HG03565 (cell line): ENCODE measurements around the gene SNRK.

Experiments used
- ATAC-seq: cut with Tn5 transposase; IDR thresholded peaks from one replicate; pipeline ENCODE4 v1.9.1; 2021; ENCODE audit warnings: mild to moderate bottlenecking, moderate library complexity; ENCODE audit not compliant: unreplicated experiment

Gene SNRK

DNA sequence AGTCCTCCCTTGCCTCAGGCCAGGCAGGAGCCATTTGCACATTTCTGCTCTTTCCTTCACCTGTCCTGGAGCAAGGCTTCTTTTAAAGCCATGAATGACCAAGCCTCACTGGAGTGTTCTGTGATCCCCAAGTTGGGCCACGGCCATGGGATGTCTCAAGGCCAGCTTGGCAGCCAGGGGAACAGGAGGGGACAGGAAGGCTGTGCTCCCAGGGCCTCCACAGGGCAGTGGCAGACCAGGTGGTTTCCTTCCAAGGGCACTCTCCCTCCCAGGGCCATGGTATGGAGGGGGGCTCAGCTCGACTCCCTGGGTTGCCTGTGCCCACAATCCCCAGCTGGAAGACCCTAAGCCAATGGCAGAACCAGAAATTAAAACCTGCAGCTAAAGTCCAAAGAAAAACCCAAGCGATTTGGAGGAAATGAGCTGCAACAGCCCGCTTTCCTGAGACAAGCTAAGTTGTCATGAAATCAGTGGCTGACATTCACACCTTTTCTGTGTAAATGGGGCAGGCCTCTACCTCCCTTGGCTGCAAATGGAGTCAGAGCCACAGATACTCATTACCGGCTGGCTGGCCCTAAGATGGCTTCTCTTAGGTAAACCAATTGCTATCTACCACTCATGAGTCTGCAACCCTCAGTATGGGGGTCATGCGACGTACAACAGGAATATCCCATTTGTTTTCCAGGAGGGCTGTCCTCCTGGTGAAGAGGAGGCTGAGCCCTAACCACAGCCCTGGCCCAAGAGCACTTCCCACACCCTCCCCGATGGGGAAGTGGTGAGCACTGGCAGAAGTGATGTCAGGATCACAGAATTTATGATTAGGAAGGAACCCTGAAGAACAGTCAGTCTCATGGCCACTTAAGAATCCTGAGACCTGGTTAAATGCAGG is 83.3 kb downstream of the SNRK start:
- no peak for ATAC-seq

DNA sequence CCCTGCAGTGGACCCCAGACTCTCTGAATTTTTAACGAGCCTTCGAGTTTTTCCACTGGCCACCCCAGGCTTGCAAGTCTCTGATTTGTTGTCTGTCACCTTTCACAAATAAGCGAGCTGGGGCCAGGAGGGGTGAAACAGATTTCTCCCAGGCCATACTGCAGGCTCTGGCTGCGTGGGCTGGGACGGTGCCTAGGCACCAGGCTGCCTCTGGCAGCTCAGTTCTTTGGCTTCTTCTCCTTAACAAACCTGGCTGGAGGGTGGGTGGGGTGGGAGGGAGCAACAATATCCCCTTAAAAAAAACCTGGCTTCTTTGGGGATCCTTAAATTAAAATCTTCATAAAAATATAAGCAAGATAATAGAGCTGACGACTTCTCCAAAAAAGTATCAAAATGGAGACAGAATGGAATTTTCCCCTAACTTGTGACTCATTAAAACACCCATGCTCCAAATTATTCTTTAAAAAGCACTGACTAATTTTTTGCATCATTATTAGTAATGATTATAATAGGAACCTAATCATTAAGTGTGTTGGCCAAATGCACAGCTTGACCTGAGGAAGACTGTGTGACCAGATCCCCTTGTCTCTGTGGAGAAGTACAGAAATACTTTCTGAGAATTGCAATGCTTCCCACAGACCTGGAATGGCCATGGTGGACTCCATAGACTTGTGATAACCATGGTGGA is 84.1 kb downstream of the SNRK start:
- ATAC-seq, result no peak

DNA sequence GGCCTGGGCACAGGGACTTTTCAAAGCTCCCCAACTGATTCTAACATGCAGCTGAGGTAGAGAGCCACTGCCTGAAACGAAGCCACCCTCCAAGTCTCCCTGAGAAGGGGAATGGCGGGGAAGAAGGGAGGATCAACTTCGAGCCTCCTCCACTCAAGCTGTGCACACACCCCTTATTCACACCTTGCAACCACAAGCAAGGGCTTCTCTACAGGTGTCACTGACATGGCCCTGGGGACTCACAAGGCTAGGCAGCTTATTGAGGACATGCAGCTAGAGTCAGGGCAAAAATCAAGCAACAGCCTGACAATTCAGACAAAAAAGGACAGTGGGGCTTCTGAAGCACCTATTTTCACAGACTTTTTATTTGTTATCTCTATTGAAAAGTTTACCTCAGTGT is 85.2 kb downstream of the SNRK start:
- no peak for ATAC-seq

DNA sequence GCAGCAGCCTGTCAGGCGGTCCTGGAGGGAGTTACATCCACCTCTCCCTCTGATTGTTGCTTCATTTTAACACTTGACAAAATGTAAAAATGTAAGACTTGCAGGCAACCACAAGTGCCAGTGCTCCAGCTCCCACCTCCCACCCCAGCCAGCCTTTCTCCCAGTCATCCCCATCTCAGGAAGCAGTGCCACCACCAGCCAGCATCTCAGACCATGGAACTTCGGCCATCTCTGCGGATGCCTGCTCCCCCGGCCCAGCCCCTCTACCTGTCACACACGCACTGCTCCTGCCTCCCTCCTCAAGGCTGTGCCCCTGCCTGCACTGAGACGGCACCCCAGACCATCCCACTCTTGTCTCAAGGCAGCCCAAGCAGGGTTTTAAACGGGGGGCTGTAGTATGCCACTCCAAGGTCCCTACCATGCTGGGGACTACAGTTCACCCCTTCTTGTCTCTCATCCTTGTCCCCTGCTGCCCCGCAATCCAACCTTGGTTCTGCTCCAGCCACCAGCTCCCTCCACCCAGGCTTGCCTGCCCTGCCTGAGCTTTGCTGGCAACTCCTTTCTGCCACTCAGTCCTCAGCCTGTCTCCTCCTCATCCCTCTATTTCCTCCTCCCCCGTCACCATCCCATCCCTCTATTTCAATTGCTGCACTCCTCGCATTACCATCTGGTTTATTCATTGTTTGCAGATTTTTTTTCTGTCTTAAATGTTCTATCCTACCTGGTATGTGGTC is 85.8 kb downstream of the SNRK start:
- ATAC-seq, result no peak

DNA sequence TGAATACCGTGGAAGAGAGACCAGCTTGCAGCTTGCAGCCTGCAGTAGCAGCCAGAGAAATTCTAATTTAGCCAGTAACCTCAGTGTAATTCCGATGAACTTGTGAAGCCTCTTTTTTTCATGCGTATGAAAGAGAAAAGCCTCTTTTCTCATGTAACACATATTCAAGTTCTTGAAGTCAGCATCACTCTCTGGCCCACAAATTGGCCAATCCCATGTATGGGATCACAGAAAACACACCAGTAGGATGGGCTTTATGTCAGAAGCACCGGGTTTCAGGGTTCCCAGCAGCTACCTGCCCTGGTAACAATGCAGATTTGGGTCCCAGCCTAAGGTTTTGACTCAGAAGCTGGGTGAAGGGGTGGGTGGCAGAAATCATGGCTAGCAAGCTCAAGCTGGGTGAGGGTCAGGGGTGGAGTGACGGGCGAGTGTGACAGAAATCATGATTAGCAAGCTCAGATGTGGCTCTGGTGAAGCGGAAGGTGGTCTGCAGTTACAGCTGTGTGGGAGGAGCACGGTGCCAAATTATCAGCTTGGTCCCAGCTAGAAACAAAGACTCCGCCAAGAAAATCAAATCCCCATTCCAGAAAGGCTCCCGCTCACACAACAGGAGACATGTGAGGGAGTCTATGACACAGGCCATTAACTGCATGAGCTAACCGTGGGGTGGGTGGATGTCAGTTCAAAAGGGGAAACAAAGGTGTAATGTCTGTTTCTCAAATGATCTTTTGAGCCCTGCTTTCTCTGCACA is 86.6 kb downstream of the SNRK start:
- no peak for ATAC-seq

DNA sequence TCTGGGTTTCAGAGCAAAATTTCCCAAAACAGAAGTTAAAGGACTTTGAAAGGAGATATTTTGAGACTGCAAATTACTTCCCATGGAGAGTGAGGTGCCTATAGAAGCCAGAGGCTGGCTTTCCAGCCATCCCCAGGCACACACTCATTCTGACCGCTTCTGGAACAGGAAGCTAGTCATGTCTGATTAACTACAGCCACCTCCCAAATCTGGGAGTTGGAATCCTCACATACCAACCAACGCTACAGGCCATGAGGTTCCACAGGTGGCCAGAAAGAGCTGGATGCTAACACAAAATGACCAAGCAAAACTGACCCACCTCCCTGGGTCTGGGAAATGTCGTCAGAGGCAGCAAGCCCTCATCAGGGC is 87.2 kb downstream of the SNRK start:
- no peak for ATAC-seq

DNA sequence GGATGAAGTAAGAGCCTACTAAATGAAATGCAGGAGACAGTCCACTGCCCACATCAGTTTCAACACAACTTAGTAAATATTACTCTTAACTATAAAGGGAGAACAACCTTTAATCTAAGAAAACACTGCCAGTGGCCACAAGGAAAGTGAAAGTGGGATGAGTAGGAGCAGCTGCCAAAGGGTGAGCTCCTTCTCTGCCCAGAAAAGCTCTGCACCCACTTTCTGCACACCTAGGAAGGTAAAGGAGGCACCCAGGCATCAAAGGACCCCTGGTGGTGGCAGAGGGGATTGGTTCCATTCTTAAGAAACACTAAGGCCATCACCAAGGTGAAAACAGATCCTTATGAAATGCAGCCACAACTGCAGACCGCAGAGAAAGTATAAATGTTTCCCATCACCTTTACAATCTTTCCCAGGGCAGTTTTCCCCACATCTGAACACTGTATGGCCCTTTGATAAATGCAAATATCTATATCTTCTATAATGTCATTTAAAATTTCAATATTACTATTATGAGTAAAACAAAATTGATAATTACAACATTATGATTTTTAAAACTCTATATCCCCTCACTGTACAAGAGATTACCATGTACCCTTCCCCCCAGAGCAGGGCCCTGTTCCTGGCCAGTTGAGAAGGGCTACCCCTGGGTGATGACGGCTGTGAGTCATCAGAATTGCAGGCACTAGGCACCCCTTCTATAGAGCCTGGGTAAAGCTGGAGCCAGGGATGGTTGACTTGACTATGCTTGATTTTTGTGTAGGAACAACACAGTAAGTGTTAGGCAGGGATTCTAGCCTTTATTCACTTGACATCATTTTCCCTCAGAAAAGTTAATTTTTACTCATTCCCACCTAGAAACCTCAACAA is 92.0 kb downstream of the SNRK start:
- peak; percentile 51 for ATAC-seq

DNA sequence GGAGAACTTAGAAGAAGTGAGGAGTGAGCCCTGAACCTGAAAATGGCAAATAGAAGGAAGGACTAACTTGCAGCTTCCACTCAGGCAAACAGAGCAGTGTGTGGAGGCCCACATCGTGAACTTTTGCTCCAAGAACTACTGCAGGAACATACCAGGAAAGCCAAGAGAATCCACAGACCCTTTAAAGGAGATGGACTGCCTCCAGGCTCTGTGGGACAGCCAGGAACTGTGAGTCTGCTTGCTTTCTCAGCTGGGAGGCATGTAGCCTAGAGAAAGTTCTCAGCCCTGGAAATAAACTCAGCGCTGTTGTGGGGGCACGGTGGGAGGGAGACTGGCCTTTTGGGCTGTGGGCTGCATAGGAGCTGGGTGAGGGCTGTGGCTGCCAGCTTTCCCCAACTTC is 93.0 kb downstream of the SNRK start:
- no peak for ATAC-seq

DNA sequence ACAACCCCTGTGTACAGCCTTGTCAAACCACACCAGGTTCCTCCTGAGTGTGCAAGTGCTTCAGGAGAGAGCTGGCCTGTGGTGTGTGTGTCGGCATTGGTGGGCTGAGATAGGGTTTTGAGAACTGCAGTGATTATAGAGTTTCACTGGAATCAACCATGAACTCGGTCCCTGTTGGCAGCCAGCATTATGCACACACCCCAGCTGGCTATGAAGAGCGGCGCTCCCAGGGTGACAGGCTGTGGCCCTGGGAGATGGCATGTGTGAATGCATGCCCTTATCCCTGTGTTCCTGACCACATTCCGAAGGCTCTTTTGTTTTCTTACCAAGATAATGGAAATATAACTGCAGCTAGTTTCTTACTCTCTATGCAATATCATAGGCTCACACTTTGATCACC is 101.8 kb downstream of the SNRK start:
- no peak for ATAC-seq

DNA sequence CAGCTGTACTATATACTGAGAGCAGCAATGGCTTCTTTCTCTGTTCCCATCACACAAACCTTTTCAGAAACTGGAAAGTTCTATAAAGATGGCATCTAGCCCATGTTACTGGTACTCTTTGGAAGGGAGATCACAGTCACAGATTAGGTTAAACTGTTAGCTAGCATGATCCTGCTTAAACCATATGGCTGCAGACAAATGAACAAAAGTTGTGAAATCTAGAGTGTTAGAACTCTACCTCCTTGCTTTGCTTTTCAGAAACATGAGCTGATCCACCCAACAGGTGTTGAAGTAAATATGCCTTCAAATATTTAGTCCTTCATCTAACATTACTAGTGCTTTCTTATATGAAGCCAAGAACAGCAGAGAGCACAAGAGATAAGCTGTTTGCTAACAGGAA is 102.6 kb downstream of the SNRK start:
- ATAC-seq, result no peak

DNA sequence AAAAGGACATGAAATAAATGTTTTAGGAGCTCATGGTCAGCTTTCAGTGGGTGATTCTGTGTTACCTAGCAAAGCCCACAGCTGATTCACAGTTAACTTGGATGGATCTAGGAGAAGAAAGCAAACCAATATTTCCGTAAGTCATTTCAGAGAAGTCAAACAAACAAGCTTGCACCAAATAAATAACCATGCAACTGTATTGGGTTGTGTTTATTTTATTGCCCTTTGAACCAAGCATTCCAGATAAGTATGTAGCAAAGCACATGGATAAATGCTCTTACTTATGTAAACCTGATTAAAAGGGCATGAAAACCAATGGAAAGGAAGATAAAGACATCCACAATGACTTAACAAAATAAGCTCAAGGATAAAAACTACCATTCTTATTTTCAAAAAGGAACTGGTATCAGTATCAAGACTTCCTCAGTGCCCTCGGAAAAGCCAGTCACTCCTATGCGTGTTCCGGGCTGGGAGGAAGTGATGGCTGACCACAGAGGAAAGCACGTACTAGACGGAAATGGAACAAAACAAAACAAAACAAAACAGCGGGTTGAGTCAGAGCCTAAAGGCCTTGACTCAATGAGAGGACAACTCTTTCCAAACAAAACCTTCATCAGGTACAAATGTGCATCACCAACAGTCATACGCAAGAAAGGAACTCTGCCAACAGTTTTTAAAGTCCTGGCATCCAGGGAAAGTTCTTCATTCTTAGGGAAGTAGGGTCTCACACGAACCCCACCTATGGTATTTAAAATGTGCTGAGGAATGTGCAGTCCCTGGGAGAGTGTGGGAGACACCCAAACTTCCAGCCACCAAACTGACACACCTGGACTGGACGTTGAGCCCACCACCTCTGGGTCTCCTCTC is 103.3 kb downstream of the SNRK start:
- ATAC-seq, result no peak

DNA sequence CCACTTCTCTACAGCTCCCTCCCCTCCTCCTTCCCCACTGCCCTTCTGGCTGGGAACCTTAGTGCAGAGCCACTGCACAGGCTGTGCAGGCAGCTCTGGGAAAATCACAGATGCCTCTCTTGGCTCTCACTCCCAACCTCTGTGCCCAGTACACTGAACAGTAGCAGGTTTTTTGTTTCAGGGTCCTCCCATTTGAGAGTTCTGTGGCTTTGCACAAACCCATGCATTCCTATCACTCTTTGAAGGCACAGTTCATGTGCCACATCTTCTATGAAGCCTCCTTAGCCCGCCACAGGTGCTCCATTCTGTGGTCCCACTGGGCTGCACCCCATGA is 103.9 kb downstream of the SNRK start:
- ATAC-seq, result no peak

DNA sequence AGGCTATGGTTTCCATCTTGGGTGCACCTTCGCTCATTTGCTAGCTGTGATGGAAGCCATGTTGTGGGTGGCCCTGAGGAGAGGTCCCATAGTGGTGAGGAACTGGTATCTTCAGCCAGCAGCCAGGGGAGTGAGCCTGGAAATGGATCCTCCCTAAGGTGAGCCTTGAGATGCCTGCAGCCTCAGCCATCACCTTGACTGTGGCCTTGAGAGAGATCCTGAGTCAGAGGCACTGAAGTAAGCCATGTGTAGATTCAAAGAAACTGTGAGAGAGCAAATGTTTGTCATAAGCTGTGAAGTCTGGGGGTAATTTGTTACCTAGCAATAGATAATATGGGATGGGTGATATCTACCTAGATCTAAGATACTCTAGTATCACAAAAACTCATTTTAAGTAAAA is 105.3 kb downstream of the SNRK start:
- ATAC-seq, result no peak

DNA sequence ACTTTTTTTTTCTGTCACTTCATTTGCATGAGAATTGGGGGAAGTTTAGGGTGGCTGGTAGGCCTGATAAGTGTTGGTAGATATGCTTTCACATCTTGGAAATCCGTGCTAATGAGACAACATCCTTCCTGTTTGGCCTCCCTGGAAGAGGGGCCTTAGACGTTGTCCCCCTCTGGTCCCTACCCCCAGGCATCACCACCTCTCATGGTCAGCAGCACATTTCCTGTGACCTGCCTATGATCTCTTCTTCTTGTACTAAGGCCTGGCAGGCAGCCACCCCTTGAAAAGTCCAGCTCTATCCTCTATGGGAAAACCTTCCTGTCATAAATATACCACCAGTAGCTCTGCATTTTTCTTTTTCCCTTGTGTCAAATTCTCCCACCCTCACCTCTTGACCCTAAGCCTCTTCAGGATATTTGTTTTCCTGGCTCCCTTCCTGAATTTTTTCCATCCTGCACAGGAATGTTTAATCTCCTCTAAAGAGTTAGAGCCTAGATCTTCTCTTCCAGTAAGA is 107.8 kb downstream of the SNRK start:
- no peak for ATAC-seq

DNA sequence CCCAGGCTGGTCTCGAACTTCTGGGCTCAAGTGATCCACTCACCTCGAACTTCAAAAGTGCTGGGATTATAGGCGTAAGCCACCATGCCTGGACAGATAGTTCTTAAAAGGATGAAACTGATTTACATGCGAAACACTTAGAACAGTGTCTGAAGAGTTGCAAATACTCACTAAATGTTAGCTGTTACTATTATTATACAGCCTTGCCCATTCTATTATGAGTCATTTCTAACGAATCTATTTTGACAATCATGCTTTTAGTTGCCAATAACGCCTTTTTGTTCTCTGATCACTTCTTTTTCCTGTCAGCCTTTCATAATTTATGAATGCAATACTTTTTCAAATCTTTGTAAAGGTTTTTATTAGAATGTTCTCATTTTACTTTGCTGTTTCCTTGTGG is 112.7 kb downstream of the SNRK start:
- ATAC-seq, result no peak

DNA sequence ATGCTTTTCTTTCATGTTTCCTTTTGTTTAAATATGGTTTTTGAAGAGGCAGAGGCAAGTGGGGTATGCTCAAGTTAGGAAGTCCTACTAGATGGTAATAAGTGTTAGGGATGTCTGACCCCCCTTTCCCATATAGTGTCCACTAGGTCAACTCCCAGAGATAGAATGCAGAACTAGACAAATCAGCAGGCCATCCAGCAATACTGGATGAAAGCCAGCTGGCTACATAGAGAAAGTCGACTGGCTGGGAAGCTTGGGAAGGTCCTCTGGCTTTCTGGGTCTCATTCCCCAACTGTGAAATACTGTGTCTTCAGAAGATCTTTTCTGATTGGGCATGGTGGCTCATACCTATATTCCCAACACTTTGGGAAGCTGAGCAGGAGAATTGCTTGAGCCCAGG is 113.8 kb downstream of the SNRK start:
- ATAC-seq, result no peak
